RWPE1 (cell line): ENCODE measurements around the gene CCDC102A.
"Not testable (repeated sequence)": the region's sequence is repeated elsewhere in the genome, so short reads cannot be mapped to it uniquely, and the experiment has no call there.

Source experiments
- CTCF ChIA-PET: fragments of 350-600 bp; sonication (Branson Sonifier 250); formaldehyde crosslinking; extraction: SDS; loops from one replicate; lab custom pipeline; 2021; lab: Yijun Ruan, JAX
- POLR2A ChIA-PET: fragments of 400-600 bp; formaldehyde crosslinking; extraction: SDS; loops from one replicate; lab custom pipeline; 2020; ENCODE audit warnings: antibody characterized with exemption; ENCODE audit not compliant: low non-redundant PET; lab: Yijun Ruan, JAX
- DNase-seq: peaks from one replicate; pipeline ENCODE4 v3.0.0; 2012; ENCODE audit warnings: low spot score
- H3K27ac ChIP-seq: fragments of 450-650 bp; 2 replicates; pipeline ENCODE4 v1.5.1; 2017
- TF ChIP-seq, protein P1 (sequence below): fragments of 450-650 bp; conservative IDR thresholded peaks from 2 replicates; pipeline ENCODE4 v1.5.1; 2017; ENCODE audit warnings: low read depth, mild to moderate bottlenecking

The CCDC102A gene

GRCh38 chr16:57572978-57573728 is 36.8 kb upstream of the CCDC102A start:
- CTCF ChIA-PET = interaction anchor here (0.6 kb wide), 2 partner anchors 187 to 219 kb away, joined by 3 read pairs; no protein-coding TSS in a partner anchor
- DNase-seq = no peak
- no peak overlapping the region for H3K27ac ChIP-seq
- TF ChIP-seq, protein P1, sequence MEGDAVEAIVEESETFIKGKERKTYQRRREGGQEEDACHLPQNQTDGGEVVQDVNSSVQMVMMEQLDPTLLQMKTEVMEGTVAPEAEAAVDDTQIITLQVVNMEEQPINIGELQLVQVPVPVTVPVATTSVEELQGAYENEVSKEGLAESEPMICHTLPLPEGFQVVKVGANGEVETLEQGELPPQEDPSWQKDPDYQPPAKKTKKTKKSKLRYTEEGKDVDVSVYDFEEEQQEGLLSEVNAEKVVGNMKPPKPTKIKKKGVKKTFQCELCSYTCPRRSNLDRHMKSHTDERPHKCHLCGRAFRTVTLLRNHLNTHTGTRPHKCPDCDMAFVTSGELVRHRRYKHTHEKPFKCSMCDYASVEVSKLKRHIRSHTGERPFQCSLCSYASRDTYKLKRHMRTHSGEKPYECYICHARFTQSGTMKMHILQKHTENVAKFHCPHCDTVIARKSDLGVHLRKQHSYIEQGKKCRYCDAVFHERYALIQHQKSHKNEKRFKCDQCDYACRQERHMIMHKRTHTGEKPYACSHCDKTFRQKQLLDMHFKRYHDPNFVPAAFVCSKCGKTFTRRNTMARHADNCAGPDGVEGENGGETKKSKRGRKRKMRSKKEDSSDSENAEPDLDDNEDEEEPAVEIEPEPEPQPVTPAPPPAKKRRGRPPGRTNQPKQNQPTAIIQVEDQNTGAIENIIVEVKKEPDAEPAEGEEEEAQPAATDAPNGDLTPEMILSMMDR = no peak
- POLR2A ChIA-PET = interaction anchor here (0.6 kb wide), 1 partner anchor 62 kb away, joined by 3 read pairs; no protein-coding TSS in a partner anchor

- TF ChIP-seq, protein P1 = no peak
- no peak overlapping the region for H3K27ac ChIP-seq
- ChIA-PET CTCF (no interaction called here), POLR2A (no interaction called here)
- DNase-seq = no peak
Measured at GRCh38 chr16:57571098-57571497, 34.7 kb upstream of the CCDC102A start.

DNA sequence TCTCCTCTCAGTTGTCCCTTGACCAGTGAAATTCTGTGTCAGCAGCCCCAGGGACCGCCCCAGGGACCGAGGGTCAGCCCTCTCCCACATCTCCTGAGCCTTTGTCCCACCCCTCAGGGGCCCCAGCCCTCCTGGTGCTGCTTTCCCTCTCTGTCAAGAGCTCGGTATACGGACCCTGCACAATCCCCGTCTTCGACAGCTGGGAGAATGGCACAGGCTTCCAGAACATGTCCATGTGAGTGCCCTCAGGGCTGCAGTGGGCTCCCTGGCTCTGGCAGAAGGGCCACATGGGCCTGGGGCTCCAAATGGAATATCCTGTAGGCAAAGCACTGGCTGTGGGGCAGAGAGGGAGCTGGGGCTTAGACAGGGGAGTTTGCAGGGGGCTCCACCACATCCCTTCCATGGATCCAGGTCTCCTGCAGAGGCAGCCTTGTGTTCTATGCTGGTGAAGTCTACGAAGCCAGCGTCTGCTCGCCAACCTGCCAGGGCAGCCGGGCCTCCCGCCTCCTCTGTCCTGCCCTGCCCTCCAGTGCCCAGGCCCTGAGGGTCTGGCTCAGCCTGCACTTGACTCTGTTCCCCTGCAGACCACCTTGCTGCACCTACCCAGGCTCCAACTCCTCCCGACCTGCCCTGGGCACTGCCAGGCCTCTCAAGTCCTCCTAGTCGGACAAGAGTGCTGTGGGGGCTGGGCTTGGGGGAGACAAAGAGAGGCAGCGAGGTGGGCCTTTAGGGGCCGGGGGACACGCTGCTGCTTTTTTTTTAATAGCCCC is 34.1 kb upstream of the CCDC102A start:
- TF ChIP-seq, protein P1 = no peak
- no peak overlapping the region for H3K27ac ChIP-seq
- no peak for DNase-seq
- ChIA-PET POLR2A (no interaction called here), CTCF (no interaction called here)

- POLR2A ChIA-PET = no interaction called here
- CTCF ChIA-PET = no interaction called here
- DNase-seq = no peak
- TF ChIP-seq, protein P1 = no peak
- H3K27ac ChIP-seq = no peak overlapping the region
Measured at GRCh38 chr16:57569306-57569946, 33.1 kb upstream of the CCDC102A start.

DNA sequence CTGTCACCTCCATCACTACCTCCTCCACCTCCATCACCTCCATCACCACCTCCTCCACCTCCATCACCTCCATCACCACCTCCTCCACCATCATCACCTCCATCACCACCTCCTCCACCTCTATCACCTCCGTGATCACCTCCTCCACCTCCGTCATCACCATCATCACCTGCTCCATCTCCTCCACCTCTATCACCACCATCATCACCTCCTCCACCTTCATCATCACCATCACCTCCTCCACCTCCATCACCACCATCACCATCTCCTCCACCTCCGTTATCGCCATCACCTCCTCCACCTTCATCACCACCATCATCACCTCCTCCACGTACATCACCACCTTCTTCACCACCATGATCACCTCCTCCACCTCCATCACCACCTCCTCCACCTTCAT is 32.4 kb upstream of the CCDC102A start:
- H3K27ac ChIP-seq, CTCF ChIA-PET, DNase-seq, POLR2A ChIA-PET: not testable (repeated sequence)

- no peak for DNase-seq
- POLR2A ChIA-PET = no interaction called here
- CTCF ChIA-PET = no interaction called here
- H3K27ac ChIP-seq = no peak overlapping the region
- TF ChIP-seq, protein P1 = no peak
Measured at GRCh38 chr16:57568173-57568678, 31.9 kb upstream of the CCDC102A start.
